Heart left ventricle (tissue), 16 donors: ENCODE results near the gene SLC6A18. TPM values are rescaled to one million over a fixed set of nuclear protein-coding genes. Genes with fewer than 3 reads are reported as not detected.
A peak's percentile ranks its signal among the peaks of the same experiment; 100 is the strongest.

Source experiments
- ATAC-seq, 4 donors: fragments of 200-7000 bp; cut with Tn5 transposase; one replicate each; pipeline ENCODE4 v1.9.1; 2020 to 2022; ENCODE audit warnings: moderate library complexity in 4 of 4, mild to moderate bottlenecking in 3 of 4, moderate number of reproducible peaks in 1 of 4
- DNase-seq, 5 donors: peaks; one replicate each; pipeline ENCODE4 v3.0.0-alpha.2; 2020
- H3K27ac ChIP-seq, 12 donors: fragments of 200-600 bp; sonication (generic) in 4 of 12; one replicate each; pipeline versions ENCODE4 v1.5.0 to v1.8.0; 2016 to 2022; ENCODE audit warnings: mild to moderate bottlenecking in 2 of 12
- H3K27me3 ChIP-seq, 9 donors: fragments of 200-600 bp; sonication (generic) in 2 of 9; one replicate each; pipeline versions ENCODE4 v1.5.1 to v1.8.0; 2016 to 2022; ENCODE audit warnings: mild to moderate bottlenecking in 3 of 9
- H3K36me3 ChIP-seq, 9 donors: fragments of 200-600 bp; sonication (generic) in 2 of 9; one replicate each; pipeline versions ENCODE4 v1.5.0 to v1.8.0; 2018 to 2022; ENCODE audit warnings: mild to moderate bottlenecking in 2 of 9
- H3K4me1 ChIP-seq, 12 donors: fragments of 200-600 bp; sonication (generic) in 4 of 12; one replicate each; pipeline versions ENCODE4 v1.5.0 to v1.8.0; 2016 to 2022; ENCODE audit warnings: mild to moderate bottlenecking in 3 of 12
- H3K4me3 ChIP-seq, 12 donors: fragments of 200-600 bp; sonication (generic) in 4 of 12; one replicate each; pipeline versions ENCODE4 v1.5.0 to v1.8.0; 2017 to 2022; ENCODE audit warnings: mild to moderate bottlenecking in 9 of 12, moderate library complexity in 4 of 12
- H3K9me3 ChIP-seq, 12 donors: fragments of 200-600 bp; sonication (generic) in 4 of 12; one replicate each; pipeline versions ENCODE4 v1.5.0 to v1.8.0; 2016 to 2022; ENCODE audit warnings: mild to moderate bottlenecking in 1 of 12
- POLR2A ChIP-seq, 2 donors: fragments of 450-650 bp; IDR thresholded peaks; one replicate each; pipeline ENCODE4 v1.6.1; 2017; ENCODE audit warnings: antibody characterized with exemption in 2 of 2, mild to moderate bottlenecking in 2 of 2, moderate library complexity in 2 of 2
- whole genome bisulfite sequencing, 4 donors: extraction: QIAGEN DNeasy Blood & Tissue Kit in 2 of 4; methylation state at CpG; one replicate each; pipeline versions ENCODE4 v1.1.5 to v1.1.7; 2013 to 2018; 5-methylcytosine and 5-hydroxymethylcytosine counted together
- intact Hi-C, 10 donors: fragments of 100-400 bp; cut with DNase I; formaldehyde crosslinking; loops; one replicate each; pipeline versions ENCODE4 v1.11.1 to v1.14.2; 2022
- polyA plus RNA-seq, 2 donors: library from polyadenylated mRNA; stranded (reverse); fragments of 200-250 nt; gene quantifications; one replicate each; pipeline ENCODE4 v1.2.3, GENCODE V29; 2013
- total RNA-seq, 9 donors: library from RNA; depleted of rRNA in 2 of 9; stranded (reverse); fragments of >200 nt in 2 of 9; fragmentation: NEBNext Ultra II Directional in 3 of 9; extraction: Animal tissue kit (Norgen Biotek cat#: 25700) in 3 of 9; gene quantifications; one replicate each; pipeline versions ENCODE4 v1.1.0 to v1.2.4, GENCODE V29; 2016 to 2023
- TF ChIP-seq, protein P1 (sequence below), 12 donors: fragments of 200-600 bp; sonication (generic) in 4 of 12; IDR thresholded peaks; one replicate each; pipeline versions ENCODE4 v1.5.0 to v1.8.0; 2018 to 2022; ENCODE audit warnings: antibody characterized with exemption in 12 of 12, mild to moderate bottlenecking in 5 of 12
- donor health status: ischemic (EF 13 %, LVEDD 7.1; RV severe dilation, severe dysfunction).
- donor health status: healthy with polysubstance abuse.
- donor health status: DM: no; HTN: yes; CAD: no.
- donor health status: DM: no; HTN: no; CAD: no.
- donor health status: ischemic (EF 25% LVEDD 6.9; RV normal size, moderate dysfunction).
- donor health status: ischemic (EF 25% LVEDD 5.7; RV mildly dilated, moderate dysfunction).
- donor health status: healthy.
- donor health status: DM: yes; HTN: yes; CAD: no.
- donor health status: ischemic (EF 35%, LVEDD 5.7; RV mildly dilated, moderate dysfunction).
- donor health status: nonischemic (EF 11% LVEDD 7.7; RV severe dilation, severe dysfunction).
- donor health status: DM: yes; HTN: yes; CAD: no.
- donor health status: PGD.
- donor health status: ischemic (EF 29% LVEDD 5.4; RV normal size, mild dysfunction).
- donor health status: nonischemic (EF 23%, LVEDD 6.1; RV moderate dilation, normal function).

SLC6A18 gene
- total and polyA plus RNA-seq, 11 donors: not detected

DNA sequence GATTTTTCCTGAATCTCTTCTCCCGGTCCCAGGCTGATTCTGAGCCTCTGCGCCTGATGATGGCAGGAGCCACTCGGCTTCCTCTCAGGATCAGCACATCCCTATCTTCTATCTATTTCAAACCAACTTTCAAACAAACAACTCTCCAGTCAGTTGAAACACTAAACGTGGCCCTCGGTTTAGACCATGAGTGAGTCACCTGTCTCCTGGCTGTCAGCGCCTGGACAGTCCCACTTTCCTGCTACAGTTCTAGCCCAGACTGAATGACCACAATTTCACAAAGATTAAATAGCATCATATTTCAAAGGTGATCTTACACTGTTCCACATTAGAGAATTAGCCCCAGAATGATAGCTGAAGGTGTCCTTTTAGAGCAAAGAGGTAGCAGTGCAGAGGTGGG lies 17.6 kb upstream of the SLC6A18 start:
- WGBS, 4 donors: 51 to 68% (median 64%) methylated on average over 6 of the region's 6 CpGs
- TF ChIP-seq, protein P1, sequence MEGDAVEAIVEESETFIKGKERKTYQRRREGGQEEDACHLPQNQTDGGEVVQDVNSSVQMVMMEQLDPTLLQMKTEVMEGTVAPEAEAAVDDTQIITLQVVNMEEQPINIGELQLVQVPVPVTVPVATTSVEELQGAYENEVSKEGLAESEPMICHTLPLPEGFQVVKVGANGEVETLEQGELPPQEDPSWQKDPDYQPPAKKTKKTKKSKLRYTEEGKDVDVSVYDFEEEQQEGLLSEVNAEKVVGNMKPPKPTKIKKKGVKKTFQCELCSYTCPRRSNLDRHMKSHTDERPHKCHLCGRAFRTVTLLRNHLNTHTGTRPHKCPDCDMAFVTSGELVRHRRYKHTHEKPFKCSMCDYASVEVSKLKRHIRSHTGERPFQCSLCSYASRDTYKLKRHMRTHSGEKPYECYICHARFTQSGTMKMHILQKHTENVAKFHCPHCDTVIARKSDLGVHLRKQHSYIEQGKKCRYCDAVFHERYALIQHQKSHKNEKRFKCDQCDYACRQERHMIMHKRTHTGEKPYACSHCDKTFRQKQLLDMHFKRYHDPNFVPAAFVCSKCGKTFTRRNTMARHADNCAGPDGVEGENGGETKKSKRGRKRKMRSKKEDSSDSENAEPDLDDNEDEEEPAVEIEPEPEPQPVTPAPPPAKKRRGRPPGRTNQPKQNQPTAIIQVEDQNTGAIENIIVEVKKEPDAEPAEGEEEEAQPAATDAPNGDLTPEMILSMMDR (IDR thresholded peaks at IDR 0.05): no peak
- TF ChIP-seq POLR2A (IDR thresholded peaks at IDR 0.05): no peak
- ATAC-seq: no peak

DNA sequence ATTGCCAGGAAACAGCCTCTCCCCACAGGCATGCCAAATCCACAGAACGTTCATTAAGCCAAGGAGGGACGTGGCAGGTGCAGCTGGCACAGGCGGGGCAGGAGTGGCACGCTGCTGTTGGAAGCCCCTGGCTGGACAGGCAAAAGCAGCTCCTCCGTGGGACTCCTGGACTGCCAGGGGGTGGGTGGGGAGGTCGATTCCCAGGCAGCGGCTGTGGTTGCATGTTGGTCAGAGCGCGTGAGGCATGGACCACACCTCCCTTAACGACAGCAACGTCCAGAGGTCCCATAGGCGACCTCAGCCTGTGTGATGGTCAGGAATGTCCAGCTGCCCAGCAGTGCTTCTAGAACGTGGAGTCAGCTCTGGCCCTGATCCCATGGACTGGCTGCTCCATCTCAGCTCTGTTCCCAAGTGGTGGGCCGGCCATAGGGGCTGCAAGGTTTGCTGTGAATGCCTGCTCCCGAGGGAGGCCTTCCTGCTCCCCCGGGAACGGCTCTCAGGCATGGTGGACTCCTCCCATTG lies 16.9 kb upstream of the SLC6A18 start:
- Histone ChIP-seq H3K4me3 (no peak overlapping the region), H3K27me3 (peaks cover 0 to 29% (median 2%) of the 10 kb centered on the region in 9 donors), H3K36me3 (no peaks in the 10 kb centered on the region), H3K4me1 (no peaks in the 10 kb centered on the region), H3K9me3 (no peaks in the 10 kb centered on the region), H3K27ac (no peak overlapping the region)
- intact Hi-C loops: no loop called here
- TF ChIP-seq POLR2A (IDR thresholded peaks at IDR 0.05): no peak
- TF ChIP-seq, protein P1 (IDR thresholded peaks at IDR 0.05): no peak
- WGBS, 4 donors: 62 to 73% (median 69%) methylated on average over 12 to 17 of the region's 17 CpGs
- DNase-seq (peak in 2 of 5 donors; percentile 13 to 58), ATAC-seq (no peak)

More for the DNA sequence above, 17.6 kb upstream of the SLC6A18 start:
- Histone ChIP-seq H3K9me3 (no peaks in the 10 kb centered on the region), H3K27ac (no peak overlapping the region), H3K4me1 (no peaks in the 10 kb centered on the region), H3K36me3 (no peaks in the 10 kb centered on the region), H3K4me3 (no peak overlapping the region), H3K27me3 (peaks cover 0 to 29% (median 2%) of the 10 kb centered on the region in 9 donors)
- peak in 1 of 5 donors; percentile 4 for DNase-seq
- intact Hi-C loops: no loop called here

DNA sequence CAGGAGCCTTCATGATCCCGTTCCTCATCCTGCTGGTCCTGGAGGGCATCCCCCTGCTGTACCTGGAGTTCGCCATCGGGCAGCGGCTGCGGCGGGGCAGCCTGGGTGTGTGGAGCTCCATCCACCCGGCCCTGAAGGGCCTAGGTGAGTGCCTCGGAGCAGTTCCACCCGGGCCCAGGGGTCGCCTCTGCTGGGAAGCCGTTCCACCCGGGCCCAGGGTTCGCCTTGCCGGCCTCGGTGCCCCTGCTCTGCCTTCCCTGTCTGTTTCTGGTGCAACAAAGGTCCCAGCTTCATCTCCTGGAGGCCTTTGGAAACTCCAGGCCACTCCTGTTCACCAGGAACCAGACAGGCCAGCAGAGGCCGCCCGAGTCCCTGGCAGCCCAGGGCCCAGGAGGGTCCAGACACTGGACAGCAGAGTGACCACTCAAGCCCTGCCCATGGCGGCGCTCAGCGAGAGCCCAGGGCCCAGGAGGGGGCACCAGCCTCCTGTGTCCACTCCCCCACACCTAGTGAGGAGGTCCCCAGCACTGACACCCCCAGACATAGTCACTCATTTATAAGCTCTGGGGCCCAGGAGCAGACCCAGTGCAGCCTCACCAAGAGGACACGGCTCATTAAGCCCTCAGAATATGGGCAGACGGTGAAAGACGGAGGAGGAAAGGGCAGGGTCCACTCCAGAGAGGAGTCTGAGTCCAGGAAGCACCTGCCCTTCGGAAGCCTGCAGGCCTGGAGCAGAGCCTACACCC lies 16.3 kb upstream of the SLC6A18 start:
- DNase-seq (peak in 2 of 5 donors; percentile 26 to 52), ATAC-seq (peak in 1 of 4 donors; percentile 6)
- no peak overlapping the region for H3K4me3 ChIP-seq
- H3K27me3 ChIP-seq: peaks cover 0 to 29% (median 2%) of the 10 kb centered on the region in 9 donors
- H3K36me3 ChIP-seq: no peaks in the 10 kb centered on the region
- no peaks in the 10 kb centered on the region for H3K4me1 ChIP-seq
- H3K27ac ChIP-seq: no peak overlapping the region
- intact Hi-C loops: no loop called here
- H3K9me3 ChIP-seq: no peaks in the 10 kb centered on the region
- TF ChIP-seq, protein P1 (IDR thresholded peaks at IDR 0.05): peak in 5 of 12 donors; percentile 13 to 37 (median 34)
- no peak for TF ChIP-seq POLR2A (IDR thresholded peaks at IDR 0.05)
- 62 to 85% (median 76%) methylated on average over 7 to 24 of the region's 24 CpGs for WGBS, 4 donors

DNA sequence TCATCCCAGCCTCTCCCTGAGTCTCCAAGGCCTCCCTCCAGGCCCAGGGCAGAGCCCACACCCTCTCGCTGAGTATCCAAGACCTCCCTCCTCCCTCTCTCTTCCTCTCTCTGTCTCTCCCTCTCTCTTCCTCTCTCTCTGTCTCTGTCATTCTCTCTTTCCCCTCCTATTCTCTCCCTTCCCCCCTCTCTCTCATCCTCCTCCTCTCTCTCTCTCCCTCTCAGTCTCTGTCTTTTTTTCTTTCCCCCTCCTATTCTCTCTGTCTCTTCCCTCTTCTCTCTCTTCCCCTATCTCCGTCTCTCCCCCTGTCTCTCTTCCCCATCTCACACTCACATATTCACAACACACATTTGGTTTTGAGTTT lies 15.7 kb upstream of the SLC6A18 start:
- intact Hi-C loops: no loop called here
- Histone ChIP-seq H3K36me3 (no peaks in the 10 kb centered on the region), H3K9me3 (no peaks in the 10 kb centered on the region), H3K4me3 (no peak overlapping the region), H3K27ac (no peak overlapping the region), H3K27me3 (peaks cover 0 to 26% (median 2%) of the 10 kb centered on the region in 9 donors), H3K4me1 (no peaks in the 10 kb centered on the region)
- no peak for ATAC-seq
- WGBS, 4 donors: 43 to 69% (median 63%) methylated on average over 2 of the region's 2 CpGs
- no peak for DNase-seq
- TF ChIP-seq, protein P1 (IDR thresholded peaks at IDR 0.05): no peak
- TF ChIP-seq POLR2A (IDR thresholded peaks at IDR 0.05): no peak
